DMS53 treated with DMSO at 0.1 percent for 48 hours (cell line): ENCODE results near the gene HLF.

Source experiments
- DNase-seq: peaks from one replicate; lab custom pipeline; 2025; ENCODE audit not compliant: unreplicated experiment; lab: John Stamatoyannopoulos, UW

Gene HLF

GRCh38 chr17:55307879-55308278 lies 43.1 kb downstream of the HLF start:
- no peak for DNase-seq

GRCh38 chr17:55308613-55309391 lies 44.0 kb downstream of the HLF start:
- no peak for DNase-seq

- no peak for DNase-seq
Observed at GRCh38 chr17:55311767-55312375, 47.1 kb downstream of the HLF start.

GRCh38 chr17:55312852-55313251 lies 48.1 kb downstream of the HLF start:
- no peak for DNase-seq

- no peak for DNase-seq
Observed at GRCh38 chr17:55314061-55314783, 49.5 kb downstream of the HLF start.

- no peak for DNase-seq
Observed at GRCh38 chr17:55314784-55315491, 50.2 kb downstream of the HLF start.

- DNase-seq = no peak
Observed at GRCh38 chr17:55316499-55316898, 51.7 kb downstream of the HLF start.

- DNase-seq = no peak
Observed at GRCh38 chr17:55317284-55317683, 52.5 kb downstream of the HLF start.

GRCh38 chr17:55318081-55318480 lies 53.3 kb downstream of the HLF start:
- no peak for DNase-seq

- DNase-seq = no peak
Observed at GRCh38 chr17:55318715-55319487, 54.1 kb downstream of the HLF start.

GRCh38 chr17:55319933-55320593 lies 55.3 kb downstream of the HLF start:
- no peak for DNase-seq

- DNase-seq = no peak
Observed at GRCh38 chr17:55320594-55321426, 56.0 kb downstream of the HLF start.

GRCh38 chr17:55321427-55322060 lies 56.8 kb downstream of the HLF start:
- DNase-seq = no peak

- DNase-seq = no peak
Observed at GRCh38 chr17:55322453-55322985, 57.8 kb downstream of the HLF start.

- DNase-seq = no peak
Observed at GRCh38 chr17:55323518-55324295, 58.9 kb downstream of the HLF start.

GRCh38 chr17:55324296-55324978 lies 59.7 kb downstream of the HLF start:
- DNase-seq = no peak

GRCh38 chr17:55325406-55325805 lies 60.6 kb downstream of the HLF start:
- DNase-seq = no peak
